Measurements from ENCODE around the gene HIC1. TPM values are rescaled to one million over a fixed set of nuclear protein-coding genes. Genes with fewer than 3 reads are reported as not detected.

Gene HIC1
- total and polyA plus RNA-seq, 3 donors from 2014 or later: 8.7 to 38.4 (median 36.1) TPM

DNA sequence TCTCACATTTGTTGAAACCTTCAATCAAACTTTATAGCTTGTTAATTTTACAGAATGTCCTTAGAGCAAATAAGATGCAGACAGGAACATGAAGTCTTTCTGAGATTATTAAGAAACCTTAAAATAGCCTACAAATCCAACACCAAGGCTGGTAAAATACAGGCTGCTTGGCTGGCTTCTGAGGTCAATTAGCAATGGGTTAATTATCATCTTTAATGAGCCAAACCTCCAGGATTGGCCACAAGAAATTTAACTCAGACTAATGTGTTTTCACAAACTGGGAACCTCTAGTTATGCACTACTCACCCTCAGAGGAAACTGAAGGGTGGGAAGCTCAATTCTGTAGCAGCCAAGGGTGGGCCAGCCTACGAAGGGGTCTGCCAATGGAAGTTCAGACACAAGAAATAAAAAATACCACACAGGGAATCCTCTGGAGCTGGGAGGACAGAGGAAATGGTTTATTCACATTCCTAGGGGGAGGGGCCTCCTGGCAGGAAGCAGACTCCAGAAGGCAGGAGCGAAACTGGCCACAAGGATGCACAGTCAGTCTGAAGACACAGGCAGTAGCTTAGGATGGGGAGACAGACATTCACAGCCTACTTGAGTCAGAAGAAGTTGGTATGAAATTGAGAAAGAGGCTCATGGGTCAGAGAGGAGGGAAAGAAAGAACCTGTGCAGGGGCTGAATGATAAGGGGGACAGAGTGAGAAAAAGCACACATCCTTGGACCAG, 36.1 kb downstream of the HIC1 start:
- 36 to 43% methylated on average over 2 of the region's 2 CpGs for WGBS, 2 donors
- H3K27ac ChIP-seq: peak overlapping the region in 1 of 2 donors; percentile 21
- H3K9me3 ChIP-seq: no peaks in the 10 kb centered on the region
- H3K4me1 ChIP-seq: peaks cover 37% of the 10 kb centered on the region
- no peaks in the 10 kb centered on the region for H3K27me3 ChIP-seq
- TF ChIP-seq CTCF (IDR thresholded peaks at IDR 0.05): peak in 2 of 3 experiments; percentile 11 to 32
- no peak for TF ChIP-seq POLR2A (IDR thresholded peaks at IDR 0.05)
- no peak overlapping the region for H3K4me3 ChIP-seq
- DNase-seq: peak; percentile 67
- intact Hi-C loops (cut with DNase I; ENCODE audit: low total_unique reads): loop anchor here (10.0 kb wide), 1 partner anchor 84 kb away; no protein-coding TSS in a partner anchor
- H3K36me3 ChIP-seq (ENCODE audit: low read depth, missing control alignments): no peaks in the 10 kb centered on the region

DNA sequence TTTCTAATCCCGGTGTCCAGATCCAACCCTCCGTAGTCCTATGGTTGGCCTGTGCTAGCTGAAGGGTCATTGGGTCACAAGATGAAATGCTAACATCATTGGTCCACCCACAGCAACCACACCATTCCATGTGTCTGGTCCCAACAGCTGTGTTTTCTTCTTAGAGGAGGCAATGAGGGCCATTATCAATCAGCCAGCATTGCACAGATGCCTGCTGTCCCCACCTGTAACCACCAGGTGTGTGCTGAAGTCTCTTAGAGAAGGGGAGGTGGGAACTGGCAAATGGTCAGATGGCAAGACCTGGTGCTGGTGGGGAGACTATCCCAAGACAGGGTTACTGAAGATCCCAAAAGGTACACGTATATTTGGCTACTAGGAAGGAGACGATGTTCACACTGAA, 37.4 kb downstream of the HIC1 start:
- H3K4me1 ChIP-seq: peaks cover 24% of the 10 kb centered on the region
- H3K27me3 ChIP-seq: no peaks in the 10 kb centered on the region

GRCh38 chr17:2093349-2093748, 38.4 kb downstream of the HIC1 start:
- intact Hi-C loops (cut with DNase I; ENCODE audit: low total_unique reads): loop anchor here (10.0 kb wide), 1 partner anchor 81 kb away; no protein-coding TSS in a partner anchor
- no peak overlapping the region for H3K4me3 ChIP-seq
- no peaks in the 10 kb centered on the region for H3K9me3 ChIP-seq
- DNase-seq: no peak
- TF ChIP-seq POLR2A (IDR thresholded peaks at IDR 0.05) (no peak), CTCF (IDR thresholded peaks at IDR 0.05) (no peak)
- H3K27me3 ChIP-seq: no peaks in the 10 kb centered on the region
- WGBS, 2 donors: 78 to 83% methylated on average over 5 of the region's 5 CpGs
- H3K27ac ChIP-seq: no peak overlapping the region
- peaks cover 15% of the 10 kb centered on the region for H3K4me1 ChIP-seq
- H3K36me3 ChIP-seq (ENCODE audit: low read depth, missing control alignments): no peaks in the 10 kb centered on the region

More for the DNA sequence above, 37.4 kb downstream of the HIC1 start:
- Histone ChIP-seq H3K27ac (no peak overlapping the region), H3K4me3 (no peak overlapping the region), H3K36me3 (ENCODE audit: low read depth, missing control alignments) (no peaks in the 10 kb centered on the region), H3K9me3 (no peaks in the 10 kb centered on the region)
- 92 to 96% methylated on average over 4 of the region's 4 CpGs for WGBS, 2 donors
- TF ChIP-seq CTCF (IDR thresholded peaks at IDR 0.05): no peak
- no peak for TF ChIP-seq POLR2A (IDR thresholded peaks at IDR 0.05)
- DNase-seq: no peak
- intact Hi-C loops (cut with DNase I; ENCODE audit: low total_unique reads): loop anchor here (10.0 kb wide), 1 partner anchor 83 kb away; no protein-coding TSS in a partner anchor

DNA sequence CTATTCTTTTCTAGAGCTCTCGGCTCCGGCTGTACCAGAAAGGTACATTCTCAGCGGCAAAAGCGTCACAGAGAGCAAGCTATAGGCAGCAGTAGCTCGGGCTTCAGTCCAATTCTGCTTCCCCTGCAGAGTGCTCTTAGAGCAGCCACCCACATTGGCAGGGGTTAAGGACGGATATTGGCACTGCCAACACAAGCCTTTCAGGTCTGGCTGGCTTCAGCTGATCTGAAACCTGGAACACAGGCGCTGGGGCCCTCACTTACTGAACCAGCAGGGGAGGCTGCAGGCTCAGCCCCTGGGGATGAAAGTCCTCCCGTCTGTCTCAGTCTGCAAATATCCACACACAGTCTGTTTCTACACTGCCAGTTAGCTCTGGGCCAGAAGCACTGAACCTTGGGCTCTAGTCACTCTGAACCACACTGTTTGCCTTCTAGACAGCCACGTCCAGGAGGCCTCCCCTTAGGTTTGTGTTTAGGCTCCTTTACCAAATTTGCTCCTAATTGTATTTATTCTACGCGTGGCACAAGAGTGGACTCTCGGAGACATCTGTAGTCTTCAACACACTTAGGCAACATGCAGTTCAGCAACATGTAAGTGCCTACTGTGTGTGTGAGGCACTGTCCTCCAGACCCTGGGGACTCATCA, 40.1 kb downstream of the HIC1 start:
- H3K9me3 ChIP-seq: no peaks in the 10 kb centered on the region
- H3K36me3 ChIP-seq (ENCODE audit: low read depth, missing control alignments): no peaks in the 10 kb centered on the region
- DNase-seq: peak; percentile 58
- H3K4me1 ChIP-seq: peaks cover 8% of the 10 kb centered on the region
- TF ChIP-seq CTCF (IDR thresholded peaks at IDR 0.05) (peak; percentile 32 to 60 (median 42)), POLR2A (IDR thresholded peaks at IDR 0.05) (no peak)
- no peaks in the 10 kb centered on the region for H3K27me3 ChIP-seq
- H3K4me3 ChIP-seq: no peak overlapping the region
- 62 to 77% methylated on average over 11 to 12 of the region's 12 CpGs for WGBS, 2 donors
- H3K27ac ChIP-seq: no peak overlapping the region
- intact Hi-C loops (cut with DNase I; ENCODE audit: low total_unique reads): loop anchor here (10.0 kb wide), 1 partner anchor 80 kb away; no protein-coding TSS in a partner anchor
